HG03039 (cell line): ENCODE results near the gene NR2F1.

Experiments
- ATAC-seq: cut with Tn5 transposase; IDR thresholded peaks from one replicate; pipeline ENCODE4 v1.9.1; 2021; ENCODE audit warnings: mild to moderate bottlenecking, moderate library complexity; ENCODE audit not compliant: unreplicated experiment

Gene NR2F1

DNA sequence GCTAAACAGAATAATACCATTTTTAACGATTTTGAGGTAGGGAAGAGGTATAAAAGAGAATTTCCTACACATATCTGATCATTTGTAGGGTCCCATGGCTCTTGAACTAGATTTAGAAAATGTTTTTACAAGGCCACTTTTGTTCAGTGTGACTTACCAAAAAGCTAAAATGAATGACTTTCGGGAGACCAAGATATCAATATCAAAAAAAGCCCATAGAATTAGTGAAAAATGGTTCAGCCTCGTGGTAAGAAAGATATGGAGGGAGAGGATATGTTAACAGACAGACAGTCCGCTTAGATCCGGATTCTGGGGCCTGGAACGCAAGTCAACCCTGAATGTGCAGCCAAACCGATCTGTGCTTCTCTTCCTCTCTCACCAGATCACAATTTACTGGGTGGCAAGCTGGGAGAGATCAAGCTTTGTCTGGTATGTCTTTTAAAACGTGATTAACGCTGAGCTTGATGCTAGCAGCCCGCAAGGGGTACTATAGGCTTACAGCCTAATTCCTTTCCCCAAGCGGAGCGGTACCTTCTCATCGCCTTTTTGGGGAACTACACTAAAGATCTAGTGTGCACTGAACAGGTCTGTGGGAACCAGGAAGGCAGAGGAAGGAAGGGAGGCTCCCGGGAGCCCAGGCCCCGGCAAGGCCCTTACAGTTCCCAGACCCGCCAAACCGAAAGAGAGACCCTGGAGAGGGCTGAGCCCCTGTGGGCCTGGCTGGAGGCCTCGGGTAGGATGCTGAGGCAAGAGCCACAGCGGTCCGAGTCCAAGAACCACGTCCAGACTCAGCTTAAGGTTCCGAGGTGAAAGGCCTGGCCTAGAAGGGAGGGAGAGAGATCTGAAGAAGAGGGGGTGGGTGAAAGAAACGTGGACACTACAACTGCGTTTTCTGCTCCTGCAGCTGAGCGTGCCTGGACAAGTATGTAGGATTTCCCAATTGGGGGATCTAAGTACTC is 4.9 kb upstream of the NR2F1 start:
- ATAC-seq: no peak

DNA sequence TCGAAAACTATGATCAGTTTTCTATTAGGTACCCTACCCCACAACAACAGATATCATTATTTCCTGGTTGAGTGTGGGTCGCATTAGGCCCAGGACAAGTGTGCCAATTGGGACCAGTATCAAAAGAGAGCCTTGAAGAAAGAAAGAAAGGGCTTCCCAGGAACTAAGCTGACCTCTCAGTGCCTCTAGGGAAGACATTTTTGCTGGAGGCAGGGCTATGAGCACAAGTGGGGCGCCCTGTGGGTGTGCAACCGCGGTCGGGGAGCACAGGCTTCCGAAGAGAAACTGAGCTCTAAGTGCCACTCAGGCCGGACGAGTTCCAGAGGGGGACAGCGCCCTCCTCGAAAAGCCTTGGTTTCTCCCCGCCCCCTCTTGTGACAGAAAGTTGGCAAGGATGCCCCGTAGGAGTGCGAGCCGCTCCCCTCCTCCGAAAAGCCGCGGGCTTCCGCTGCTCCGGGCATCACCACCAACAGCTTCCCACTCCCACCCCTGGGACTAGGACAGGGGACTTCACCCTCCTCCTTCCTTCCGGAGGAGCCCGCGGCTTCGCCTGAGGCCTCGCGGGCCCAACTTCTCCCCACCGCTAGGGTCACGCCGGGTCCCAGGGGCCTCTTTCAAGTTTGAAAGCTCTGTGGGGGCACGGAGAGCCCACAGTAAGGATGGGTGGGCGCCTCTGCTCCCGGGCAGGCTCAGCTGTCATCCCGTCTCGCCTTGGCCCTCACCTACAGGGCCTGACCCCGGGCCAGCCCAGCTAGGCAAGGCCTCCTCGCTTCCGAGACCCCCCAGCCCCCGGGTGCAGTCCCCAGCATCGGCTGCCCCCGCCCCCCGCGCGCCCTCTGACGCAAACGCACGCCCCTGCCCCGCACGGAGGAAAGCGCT is 4.0 kb upstream of the NR2F1 start:
- ATAC-seq: no peak

DNA sequence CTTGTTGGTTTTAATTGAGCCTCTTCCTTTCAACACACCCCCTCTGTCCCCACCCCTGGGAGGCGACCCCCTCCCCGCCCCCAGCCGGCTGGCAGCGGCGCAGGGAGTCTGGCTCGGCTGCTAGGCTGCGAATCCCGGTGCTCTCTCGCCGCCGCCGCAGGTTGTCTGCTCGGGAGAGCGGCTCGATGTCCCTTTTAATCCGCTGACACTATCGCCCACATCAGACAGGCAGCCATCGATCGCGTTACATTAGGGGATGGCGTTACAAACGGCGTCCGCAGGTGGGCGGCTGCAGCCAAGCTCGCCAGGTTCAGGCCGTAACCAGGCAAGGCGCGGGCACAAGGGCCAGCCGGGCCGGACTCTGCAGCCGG is 3.3 kb upstream of the NR2F1 start:
- ATAC-seq: no peak

DNA sequence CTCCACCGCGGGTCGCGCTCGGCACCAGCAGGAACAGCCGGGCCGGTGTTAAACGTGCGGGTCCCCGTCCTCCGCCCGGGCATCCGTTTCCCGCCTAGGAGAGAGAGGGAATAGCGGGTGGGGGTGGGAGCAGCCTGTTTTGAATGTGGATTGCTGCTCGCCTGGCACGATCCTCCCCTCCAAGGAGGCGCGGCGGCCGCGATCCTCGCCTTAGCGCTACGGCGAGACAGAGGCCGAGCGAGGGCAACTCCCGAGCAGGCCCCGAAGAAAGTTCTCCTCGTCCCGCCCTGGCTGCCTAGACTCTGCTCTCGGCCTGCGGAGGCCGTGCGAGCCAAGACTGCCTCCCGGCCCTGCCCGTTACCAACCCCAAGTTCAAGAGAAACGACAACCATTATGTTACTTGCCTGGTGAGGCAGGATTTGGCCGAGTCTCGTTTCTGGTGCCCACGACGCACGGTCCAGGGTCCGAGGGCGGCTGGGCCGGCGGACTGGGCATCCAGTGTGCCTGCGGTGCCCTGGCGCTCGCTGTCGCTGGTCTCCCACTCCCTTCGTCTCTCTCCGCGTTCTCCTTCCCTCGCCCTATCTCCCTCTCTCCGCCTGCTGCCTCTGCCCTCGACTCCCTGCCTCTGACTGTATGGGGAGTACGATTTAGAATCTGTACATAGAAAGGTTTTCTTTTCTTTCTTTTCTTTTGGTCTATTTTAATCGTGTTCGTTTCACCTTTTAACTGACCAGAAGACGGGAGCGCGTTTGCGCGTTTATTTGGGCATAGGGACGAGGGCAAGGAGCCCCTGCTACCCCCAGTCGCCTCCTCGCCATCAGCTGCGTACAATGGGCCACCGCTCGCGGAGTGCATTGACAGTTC is 2.7 kb upstream of the NR2F1 start:
- ATAC-seq: no peak

DNA sequence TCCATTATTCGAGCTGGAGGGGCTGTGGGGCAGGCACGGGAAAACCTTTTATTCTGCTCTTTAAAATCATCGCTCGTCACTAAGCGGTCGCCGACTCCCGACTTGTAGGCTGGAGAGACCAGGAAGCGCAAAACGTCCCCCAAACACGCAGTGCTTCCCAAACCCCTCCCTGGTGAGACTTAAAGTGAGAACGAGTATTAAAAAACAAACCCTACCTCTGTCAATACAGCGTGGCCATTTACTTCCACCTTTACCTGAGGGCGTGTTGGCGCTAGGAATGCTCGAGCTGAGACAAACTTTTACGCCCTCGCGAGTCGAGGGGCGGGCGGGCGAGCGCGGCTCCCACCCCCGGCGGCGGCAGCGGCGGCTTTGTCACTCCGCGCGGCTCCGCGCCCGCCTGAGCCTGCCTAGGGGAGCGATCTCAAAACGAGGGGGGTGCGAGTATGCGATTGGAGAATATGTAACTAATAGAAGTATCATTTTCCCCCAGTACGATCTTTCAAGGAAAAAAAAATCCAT is 2.0 kb upstream of the NR2F1 start, which contains the start of gene NR2F1-AS1:
Gene NR2F1-AS1, minus strand, starts transcription at position 293 of the 519 bp plus-strand sequence.
- peak; percentile 14 for ATAC-seq

DNA sequence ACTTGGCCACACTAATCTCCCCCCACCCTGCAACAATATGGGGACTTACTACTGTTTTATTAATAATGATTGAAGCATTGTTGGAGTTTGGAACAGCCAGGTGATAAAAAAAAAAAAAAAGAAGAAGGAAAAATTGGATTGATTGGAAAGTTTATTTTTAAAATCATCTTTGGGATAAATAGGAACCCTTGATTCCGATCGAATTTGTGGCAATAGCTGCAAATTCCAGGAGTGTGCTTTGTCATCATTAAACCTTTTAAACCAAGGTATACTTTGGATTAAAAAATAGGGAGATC is 907 bp upstream of the NR2F1 start:
- no peak for ATAC-seq

DNA sequence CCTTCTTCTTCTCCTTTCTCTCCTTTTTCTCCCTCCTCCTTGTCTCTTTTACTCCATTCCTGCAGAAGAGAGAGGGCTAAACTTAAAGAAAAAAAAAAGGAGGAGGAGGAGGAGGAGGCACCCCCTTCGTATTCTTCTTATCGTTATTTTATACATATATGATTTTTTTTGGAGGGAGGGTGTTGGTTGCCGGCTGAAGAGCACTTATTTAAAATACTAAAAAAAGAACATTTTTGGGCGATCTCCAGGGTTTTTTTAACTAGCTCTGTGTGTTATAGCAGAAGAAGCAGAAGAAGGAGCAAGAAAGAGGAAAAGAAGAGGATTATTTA is 381 bp downstream of the NR2F1 start:
- ATAC-seq: no peak

DNA sequence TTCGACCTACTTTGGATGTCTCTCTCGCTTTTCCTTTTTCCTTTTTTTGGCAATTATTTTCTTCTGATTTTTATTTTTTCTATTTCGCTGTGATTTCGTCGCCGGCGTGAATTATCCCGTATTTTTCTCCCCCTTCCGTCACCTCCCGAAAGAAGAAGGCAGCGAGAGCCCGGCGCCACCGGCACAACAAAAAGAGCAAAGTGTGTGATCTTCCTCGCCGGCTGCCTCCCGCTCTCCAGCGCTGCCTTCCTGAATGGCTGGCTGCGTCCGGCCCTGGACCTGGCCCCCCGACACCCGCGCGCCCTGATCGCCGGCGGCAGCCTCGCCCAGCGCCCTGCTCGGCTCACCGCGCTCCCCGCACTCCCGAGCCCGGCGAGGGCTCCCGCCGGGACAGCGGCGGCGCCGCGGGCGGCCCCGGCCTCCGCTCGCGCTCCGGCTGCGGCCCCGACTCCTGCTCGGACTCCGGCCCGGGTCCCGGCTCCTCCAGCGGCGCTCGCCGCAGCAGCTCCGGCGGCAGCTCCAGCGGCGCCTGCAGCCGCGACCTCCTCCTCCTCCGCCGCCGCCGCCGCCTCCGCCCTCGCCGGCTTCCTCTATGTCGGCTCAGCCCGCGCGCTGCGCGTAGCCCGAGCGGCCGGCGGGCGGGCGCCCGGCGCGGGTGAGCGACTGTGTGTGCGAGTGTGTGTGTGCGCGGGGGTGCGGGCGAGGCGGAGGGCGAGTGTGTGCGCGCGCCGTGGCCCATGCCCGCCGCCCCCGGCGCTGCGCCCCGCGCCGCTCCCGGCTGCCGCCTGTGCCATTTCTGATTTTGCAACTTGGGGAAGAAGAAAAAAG is 960 bp downstream of the NR2F1 start:
- ATAC-seq: no peak

DNA sequence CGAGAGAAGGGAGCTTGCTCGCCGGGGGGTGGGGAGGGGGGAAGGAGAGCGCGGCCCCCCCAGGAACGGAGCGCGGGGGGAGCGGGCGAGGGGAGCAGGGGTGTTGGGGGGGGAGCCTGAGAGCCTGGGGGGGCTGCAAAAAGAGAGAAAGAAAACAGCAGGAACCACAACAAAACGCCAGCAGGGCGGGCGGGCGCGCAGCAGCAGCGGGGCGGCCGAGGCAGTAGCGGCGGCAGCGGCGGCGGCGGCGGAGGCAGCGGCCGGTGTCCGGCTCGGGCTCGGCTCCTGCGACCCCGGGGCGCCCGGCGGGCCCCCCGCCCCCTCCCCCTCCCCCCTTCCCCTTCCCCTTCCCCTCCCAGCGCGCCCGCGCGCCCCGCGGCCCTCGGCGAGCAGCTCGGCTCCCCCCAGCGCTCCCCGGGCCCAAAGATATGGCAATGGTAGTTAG is 1.6 kb downstream of the NR2F1 start:
- ATAC-seq: no peak

DNA sequence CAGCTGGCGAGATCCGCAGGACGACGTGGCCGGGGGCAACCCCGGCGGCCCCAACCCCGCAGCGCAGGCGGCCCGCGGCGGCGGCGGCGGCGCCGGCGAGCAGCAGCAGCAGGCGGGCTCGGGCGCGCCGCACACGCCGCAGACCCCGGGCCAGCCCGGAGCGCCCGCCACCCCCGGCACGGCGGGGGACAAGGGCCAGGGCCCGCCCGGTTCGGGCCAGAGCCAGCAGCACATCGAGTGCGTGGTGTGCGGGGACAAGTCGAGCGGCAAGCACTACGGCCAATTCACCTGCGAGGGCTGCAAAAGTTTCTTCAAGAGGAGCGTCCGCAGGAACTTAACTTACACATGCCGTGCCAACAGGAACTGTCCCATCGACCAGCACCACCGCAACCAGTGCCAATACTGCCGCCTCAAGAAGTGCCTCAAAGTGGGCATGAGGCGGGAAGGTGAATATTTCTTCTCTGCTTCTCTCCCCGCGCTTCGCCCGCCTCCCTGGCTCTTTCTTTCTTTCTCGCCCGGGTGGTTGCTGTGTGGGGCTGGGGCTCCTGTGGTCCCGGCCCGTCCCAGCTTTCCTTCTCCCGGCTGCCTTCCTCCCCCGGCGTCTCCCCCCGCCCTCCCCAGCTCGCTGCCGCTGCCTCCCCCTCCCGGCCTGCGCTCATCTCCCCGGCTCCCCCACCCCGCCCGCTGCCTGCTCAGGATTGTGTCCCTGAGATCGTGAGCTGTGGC is 2.2 kb downstream of the NR2F1 start:
- ATAC-seq: no peak

DNA sequence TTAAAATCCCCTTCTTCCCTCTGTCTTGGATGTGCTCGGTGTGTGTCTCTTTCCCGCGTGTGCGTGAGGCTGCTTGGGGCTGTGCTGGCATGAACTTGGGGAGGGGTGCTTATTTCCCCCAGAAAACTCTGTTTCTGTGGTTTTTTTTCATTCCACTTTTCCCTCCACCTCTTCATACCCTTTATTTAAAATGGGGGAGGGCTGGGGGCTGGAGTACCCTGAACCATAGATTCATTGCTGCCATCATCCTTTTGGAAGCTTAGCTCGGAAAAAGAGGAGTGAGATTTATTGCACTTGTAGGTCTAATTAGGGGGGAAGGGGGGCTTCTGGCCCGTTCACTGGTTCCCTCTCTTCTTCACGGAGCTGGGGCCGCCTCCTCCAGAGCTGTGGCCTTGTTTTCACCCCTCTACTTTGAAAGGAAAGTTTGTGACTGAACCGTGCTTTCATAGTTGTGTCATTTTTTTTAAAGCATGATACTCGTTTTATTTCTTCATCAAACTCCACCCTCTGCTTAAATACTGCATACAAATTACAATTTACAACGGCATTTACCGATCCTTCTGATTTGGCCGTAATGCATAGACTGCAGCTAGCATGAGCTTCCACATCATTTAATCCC is 2.9 kb downstream of the NR2F1 start:
- no peak for ATAC-seq

DNA sequence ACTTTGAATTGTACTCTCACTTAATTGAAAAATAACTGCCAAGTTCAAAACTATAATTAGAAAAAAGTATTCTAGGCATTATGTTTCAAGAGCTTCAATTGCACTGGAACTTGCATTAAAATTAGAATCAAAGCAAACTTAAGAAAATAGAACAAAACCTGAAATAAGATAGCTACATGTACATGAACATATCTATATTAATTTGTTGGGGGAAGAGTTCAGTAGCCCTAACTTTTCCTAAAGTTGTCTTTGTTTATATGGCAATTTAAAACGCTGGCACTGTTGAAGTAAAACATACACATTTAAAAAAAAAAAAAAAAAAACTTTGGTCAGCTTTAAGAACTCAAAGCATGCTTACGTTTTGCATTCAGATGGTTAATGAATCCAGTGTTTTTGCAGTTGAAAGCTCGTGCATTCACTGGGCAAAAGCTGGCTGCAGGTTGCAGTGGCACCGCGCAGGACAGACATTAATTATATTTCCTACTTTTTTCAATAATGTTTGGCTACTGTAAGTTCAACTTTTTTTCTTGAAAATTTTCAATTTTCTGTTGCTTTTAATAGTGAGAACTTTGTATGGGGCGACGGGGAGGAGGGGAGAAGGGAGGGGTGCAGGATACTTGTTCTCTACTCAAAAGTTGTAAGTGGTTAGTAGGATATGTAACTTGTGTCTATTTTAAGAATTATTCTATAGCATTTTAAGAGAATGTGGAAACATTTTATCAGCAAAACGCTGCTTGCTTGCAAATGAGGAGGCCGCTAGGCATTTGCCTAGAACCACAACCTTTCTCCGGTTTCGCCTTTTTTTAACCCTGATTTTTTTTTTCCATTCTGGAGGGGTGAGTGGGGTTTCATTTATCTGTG is 3.9 kb downstream of the NR2F1 start:
- no peak for ATAC-seq

DNA sequence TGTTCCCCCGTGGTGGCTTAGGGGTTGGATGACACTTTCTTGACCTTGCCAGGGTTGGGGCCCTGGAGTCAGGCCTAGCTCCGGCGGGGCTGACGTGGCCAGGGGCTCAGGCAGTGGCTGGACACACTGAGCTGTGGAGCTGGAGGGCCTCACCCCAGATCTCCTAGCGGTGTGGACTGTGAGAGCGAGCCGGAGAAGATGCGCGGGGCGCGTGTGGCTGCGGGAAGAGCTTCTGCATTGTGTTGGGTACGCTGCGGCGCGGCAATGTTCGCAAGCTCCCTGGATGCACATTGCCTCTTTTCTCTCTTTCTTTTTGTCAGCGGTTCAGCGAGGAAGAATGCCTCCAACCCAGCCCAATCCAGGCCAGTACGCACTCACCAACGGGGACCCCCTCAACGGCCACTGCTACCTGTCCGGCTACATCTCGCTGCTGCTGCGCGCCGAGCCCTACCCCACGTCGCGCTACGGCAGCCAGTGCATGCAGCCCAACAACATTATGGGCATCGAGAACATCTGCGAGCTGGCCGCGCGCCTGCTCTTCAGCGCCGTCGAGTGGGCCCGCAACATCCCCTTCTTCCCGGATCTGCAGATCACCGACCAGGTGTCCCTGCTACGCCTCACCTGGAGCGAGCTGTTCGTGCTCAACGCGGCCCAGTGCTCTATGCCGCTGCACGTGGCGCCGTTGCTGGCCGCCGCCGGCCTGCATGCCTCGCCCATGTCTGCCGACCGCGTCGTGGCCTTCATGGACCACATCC is 4.8 kb downstream of the NR2F1 start:
- no peak for ATAC-seq

DNA sequence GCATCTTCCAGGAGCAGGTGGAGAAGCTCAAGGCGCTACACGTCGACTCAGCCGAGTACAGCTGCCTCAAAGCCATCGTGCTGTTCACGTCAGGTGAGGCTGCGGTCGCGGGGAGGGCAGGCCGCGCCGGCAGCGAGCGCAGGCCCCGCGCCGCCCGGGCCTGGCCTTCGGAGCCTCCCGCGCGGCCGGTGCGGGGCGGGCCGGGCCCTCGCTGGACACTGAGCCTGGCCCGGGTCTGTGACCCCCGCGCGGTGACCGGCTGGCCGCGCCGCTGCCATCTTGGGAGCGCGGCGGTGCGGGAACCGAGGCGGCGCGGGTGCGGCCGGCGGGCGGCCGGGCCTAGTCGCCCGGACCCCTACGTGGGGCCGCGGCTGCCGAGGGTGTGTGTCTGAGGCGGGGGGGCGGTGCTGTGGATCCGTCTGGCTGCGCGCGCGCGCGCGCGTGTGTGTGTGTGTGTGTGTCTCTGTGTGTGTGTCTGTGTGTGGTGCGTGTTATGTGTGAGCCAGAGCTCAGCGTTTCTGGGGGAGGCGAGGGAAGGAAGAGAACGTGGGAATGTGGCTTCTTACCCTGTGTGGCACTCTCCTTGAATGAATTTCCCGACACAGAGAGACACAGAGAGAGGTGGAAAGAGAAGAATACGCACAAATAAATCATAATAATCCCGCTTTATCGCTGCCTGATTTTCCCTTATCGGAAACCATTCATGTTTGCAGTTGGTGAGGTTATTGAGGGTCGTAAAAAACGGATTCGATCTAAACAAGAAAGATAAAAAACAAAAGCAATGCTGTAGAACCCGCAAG is 5.5 kb downstream of the NR2F1 start:
- no peak for ATAC-seq

DNA sequence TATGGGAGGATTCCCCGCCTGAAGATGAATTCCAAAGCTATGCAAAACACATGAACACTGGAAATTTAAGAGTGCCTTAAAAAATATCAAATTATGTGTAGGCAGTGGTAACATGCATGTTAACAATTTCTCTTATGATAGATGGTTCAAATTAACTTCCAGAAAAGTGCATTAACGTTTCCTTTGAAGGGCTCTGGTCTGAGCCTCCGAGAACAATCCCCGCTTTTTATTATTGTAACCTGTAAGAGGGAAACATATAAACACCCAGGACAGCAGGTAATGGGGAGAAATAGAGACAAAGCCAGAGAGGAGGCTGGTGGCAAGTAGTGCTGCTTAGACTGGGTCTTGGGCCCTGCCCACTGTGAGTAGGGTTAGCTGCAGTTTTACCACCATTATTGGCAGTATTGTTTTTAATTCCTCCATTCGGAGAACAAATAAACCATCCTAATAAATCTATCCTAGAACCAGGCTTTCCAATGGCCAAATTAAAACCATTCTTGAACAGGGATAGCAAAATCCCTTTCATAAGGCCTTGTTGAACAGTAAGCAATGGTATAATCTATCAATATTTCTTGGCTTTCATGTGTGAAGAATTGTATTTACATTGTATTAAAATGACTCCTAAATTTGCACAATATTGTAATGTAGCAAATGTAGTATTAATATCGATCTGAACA is 6.3 kb downstream of the NR2F1 start:
- ATAC-seq: no peak

DNA sequence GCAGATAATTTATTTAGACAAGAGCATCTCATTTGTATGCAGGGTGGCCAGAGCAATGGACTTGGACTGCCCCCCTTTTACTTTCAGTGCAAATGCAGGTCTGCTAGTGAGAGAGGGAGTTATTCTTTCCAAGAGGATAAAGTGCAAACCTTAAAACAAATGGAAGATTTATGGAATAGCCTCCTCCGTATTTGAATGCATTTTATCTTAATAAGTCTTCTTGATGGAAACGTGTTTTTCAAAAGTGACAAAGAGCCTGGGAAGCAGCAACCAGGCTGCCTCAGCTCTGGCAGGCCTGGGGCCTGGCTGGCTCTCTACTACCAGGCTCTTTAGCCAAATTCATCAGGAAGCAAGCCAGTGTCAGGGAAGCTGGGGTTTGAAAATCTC is 6.8 kb downstream of the NR2F1 start:
- no peak for ATAC-seq
